Measurements from ENCODE around the gene GALR1.

GALR1 gene

GRCh38 chr18:77323640-77324299, 74.1 kb downstream of the GALR1 start:
- no peak for DNase-seq
